ENCODE results near the gene DHX40. TPM values are rescaled to one million over a fixed set of nuclear protein-coding genes. Genes with fewer than 3 reads are reported as not detected.

Gene DHX40
- total RNA-seq, 1 donor = 76.4 TPM

DNA sequence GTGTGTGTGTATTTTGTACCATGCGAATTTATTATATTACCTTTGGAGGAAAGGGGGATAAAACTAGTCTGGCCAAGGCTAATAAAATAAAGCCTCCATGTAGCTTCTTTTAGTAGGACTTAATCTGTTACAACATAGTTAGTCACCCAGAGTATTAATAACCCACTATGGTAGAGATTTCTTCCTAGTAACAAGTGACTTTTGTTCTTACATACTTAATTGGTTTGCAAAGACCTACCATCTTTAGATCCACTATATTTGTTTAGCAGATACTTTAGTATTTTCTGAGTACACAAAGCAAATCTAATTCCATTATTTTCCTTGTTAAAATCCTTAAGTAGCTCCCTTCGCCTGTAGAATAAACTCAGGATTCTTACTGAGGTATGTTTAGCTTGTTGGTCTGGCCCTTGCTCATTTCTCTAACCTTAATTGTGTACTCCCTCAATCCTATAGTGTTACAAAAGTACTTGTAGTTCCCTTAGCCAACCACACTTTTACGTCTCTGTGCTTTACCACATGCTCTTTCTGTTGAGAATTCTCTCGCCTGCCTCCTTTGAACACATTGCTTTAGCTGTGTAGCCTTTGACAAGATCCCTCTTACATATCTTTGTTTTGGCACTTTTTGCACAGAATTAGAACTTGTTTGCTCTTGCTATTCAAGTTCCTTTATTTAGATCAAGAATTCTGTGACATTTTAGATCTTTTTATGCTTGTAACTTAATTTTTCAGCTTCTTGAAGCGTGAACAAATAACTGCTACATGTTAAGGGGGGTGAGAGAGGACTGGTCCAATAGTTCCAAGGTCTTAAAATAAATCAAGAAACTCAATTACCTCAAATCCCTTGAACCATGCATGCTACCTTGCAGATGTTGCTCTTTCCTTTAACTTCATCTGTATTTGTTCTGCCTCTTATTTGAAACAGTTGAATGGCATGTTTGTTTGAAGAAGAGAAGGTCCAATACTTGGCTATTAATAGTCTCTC, 78.0 kb downstream of the DHX40 start:
- H3K79me2 ChIP-seq (ENCODE audit: insufficient read depth, low read length) = peaks cover 100% of the 10 kb centered on the region
- H3K36me3 ChIP-seq (ENCODE audit: insufficient read depth, low read length) = peaks cover 51% of the 10 kb centered on the region
- H3K4me1 ChIP-seq (ENCODE audit: insufficient read depth, low read length) = peaks cover 41% of the 10 kb centered on the region
- peak; percentile 81 for DNase-seq (ENCODE audit: insufficient read length, low spot score, missing footprints)
- H3K27me3 ChIP-seq (ENCODE audit: insufficient read depth, low read length) = no peaks in the 10 kb centered on the region
- H2AFZ ChIP-seq (ENCODE audit: low read length) = no peak overlapping the region
- no peak overlapping the region for H3K4me3 ChIP-seq (ENCODE audit: insufficient read depth, low read length)
- TF ChIP-seq, protein P1, sequence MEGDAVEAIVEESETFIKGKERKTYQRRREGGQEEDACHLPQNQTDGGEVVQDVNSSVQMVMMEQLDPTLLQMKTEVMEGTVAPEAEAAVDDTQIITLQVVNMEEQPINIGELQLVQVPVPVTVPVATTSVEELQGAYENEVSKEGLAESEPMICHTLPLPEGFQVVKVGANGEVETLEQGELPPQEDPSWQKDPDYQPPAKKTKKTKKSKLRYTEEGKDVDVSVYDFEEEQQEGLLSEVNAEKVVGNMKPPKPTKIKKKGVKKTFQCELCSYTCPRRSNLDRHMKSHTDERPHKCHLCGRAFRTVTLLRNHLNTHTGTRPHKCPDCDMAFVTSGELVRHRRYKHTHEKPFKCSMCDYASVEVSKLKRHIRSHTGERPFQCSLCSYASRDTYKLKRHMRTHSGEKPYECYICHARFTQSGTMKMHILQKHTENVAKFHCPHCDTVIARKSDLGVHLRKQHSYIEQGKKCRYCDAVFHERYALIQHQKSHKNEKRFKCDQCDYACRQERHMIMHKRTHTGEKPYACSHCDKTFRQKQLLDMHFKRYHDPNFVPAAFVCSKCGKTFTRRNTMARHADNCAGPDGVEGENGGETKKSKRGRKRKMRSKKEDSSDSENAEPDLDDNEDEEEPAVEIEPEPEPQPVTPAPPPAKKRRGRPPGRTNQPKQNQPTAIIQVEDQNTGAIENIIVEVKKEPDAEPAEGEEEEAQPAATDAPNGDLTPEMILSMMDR (IDR thresholded peaks at IDR 0.05; ENCODE audit: extremely low read depth, low read depth, low read length) = no peak
- H4K20me1 ChIP-seq (ENCODE audit: insufficient read depth, low read length) = peaks cover 90% of the 10 kb centered on the region
- peak overlapping the region; percentile 35 for H3K27ac ChIP-seq (ENCODE audit: low read depth, low read length)
- H3K9me3 ChIP-seq (ENCODE audit: low read depth, low read length) = no peaks in the 10 kb centered on the region
- H3K4me2 ChIP-seq (ENCODE audit: insufficient read depth, low read length) = no peak overlapping the region

GRCh38 chr17:59647288-59647687, 81.9 kb downstream of the DHX40 start:
- TF ChIP-seq, protein P1 (IDR thresholded peaks at IDR 0.05; ENCODE audit: extremely low read depth, low read depth, low read length) = no peak
- no peak for DNase-seq (ENCODE audit: insufficient read length, low spot score, missing footprints)
- Histone ChIP-seq H3K4me1 (ENCODE audit: insufficient read depth, low read length) (peaks cover 44% of the 10 kb centered on the region), H3K27ac (ENCODE audit: low read depth, low read length) (no peak overlapping the region), H3K4me2 (ENCODE audit: insufficient read depth, low read length) (no peak overlapping the region), H3K27me3 (ENCODE audit: insufficient read depth, low read length) (no peaks in the 10 kb centered on the region), H3K4me3 (ENCODE audit: insufficient read depth, low read length) (no peak overlapping the region), H3K36me3 (ENCODE audit: insufficient read depth, low read length) (peaks cover 77% of the 10 kb centered on the region), H3K9me3 (ENCODE audit: low read depth, low read length) (no peaks in the 10 kb centered on the region), H4K20me1 (ENCODE audit: insufficient read depth, low read length) (peaks cover 84% of the 10 kb centered on the region), H2AFZ (ENCODE audit: low read length) (no peak overlapping the region), H3K79me2 (ENCODE audit: insufficient read depth, low read length) (peaks cover 90% of the 10 kb centered on the region)

DNA sequence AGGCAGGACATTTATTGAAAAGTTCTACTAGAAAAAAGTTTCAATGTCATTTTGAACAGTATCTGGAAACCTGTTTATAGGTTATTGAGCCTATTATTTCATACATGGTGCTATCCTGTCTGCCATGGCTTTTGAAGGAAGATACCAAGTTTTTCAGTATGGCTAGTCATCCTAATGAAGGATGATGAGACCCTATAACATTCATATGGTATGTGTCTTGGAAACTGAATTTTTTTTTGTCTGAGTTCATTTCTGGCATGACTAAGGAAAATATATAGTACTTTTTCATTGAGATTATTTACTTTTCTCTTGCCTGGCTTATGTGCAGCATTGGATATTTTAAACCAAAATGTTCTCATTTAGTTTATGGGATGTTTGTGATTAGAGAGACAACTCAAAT, 84.5 kb downstream of the DHX40 start:
- TF ChIP-seq, protein P1 (IDR thresholded peaks at IDR 0.05; ENCODE audit: extremely low read depth, low read depth, low read length) = no peak
- H3K36me3 ChIP-seq (ENCODE audit: insufficient read depth, low read length) = peaks cover 89% of the 10 kb centered on the region
- peaks cover 72% of the 10 kb centered on the region for H4K20me1 ChIP-seq (ENCODE audit: insufficient read depth, low read length)

DNA sequence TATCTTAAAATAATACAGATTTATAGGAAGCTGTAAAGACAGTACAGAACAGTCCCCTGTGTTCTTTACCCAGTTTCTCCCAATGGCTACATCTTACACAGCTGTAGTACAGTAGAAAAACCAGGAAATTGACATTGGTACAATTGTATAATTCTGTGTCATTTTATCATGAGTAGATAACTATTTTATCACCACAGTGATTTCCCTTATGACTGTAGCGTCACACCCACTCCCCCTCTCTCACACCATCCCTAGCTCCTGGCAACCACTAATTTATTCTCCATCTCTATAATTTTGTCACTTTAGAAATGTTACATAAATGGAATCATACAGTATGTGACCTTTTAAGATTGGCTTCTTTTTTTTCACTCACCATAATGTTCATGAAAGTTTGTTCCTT, 85.2 kb downstream of the DHX40 start:
- peaks cover 90% of the 10 kb centered on the region for H3K36me3 ChIP-seq (ENCODE audit: insufficient read depth, low read length)
- no peak overlapping the region for H3K27ac ChIP-seq (ENCODE audit: low read depth, low read length)
- no peaks in the 10 kb centered on the region for H3K27me3 ChIP-seq (ENCODE audit: insufficient read depth, low read length)
- no peak overlapping the region for H3K4me2 ChIP-seq (ENCODE audit: insufficient read depth, low read length)
- no peak for DNase-seq (ENCODE audit: insufficient read length, low spot score, missing footprints)
- H3K4me3 ChIP-seq (ENCODE audit: insufficient read depth, low read length) = no peak overlapping the region
- peaks cover 73% of the 10 kb centered on the region for H4K20me1 ChIP-seq (ENCODE audit: insufficient read depth, low read length)
- TF ChIP-seq, protein P1 (IDR thresholded peaks at IDR 0.05; ENCODE audit: extremely low read depth, low read depth, low read length) = no peak
- H2AFZ ChIP-seq (ENCODE audit: low read length) = no peak overlapping the region
- peaks cover 86% of the 10 kb centered on the region for H3K79me2 ChIP-seq (ENCODE audit: insufficient read depth, low read length)
- peaks cover 38% of the 10 kb centered on the region for H3K4me1 ChIP-seq (ENCODE audit: insufficient read depth, low read length)
- H3K9me3 ChIP-seq (ENCODE audit: low read depth, low read length) = no peaks in the 10 kb centered on the region

More for the DNA sequence above, 84.5 kb downstream of the DHX40 start:
- H2AFZ ChIP-seq (ENCODE audit: low read length) = no peak overlapping the region
- H3K9me3 ChIP-seq (ENCODE audit: low read depth, low read length) = no peaks in the 10 kb centered on the region
- peaks cover 86% of the 10 kb centered on the region for H3K79me2 ChIP-seq (ENCODE audit: insufficient read depth, low read length)
- no peak overlapping the region for H3K4me3 ChIP-seq (ENCODE audit: insufficient read depth, low read length)
- no peak overlapping the region for H3K4me2 ChIP-seq (ENCODE audit: insufficient read depth, low read length)
- peak; percentile 1 for DNase-seq (ENCODE audit: insufficient read length, low spot score, missing footprints)
- no peak overlapping the region for H3K27ac ChIP-seq (ENCODE audit: low read depth, low read length)
- peaks cover 38% of the 10 kb centered on the region for H3K4me1 ChIP-seq (ENCODE audit: insufficient read depth, low read length)
- no peaks in the 10 kb centered on the region for H3K27me3 ChIP-seq (ENCODE audit: insufficient read depth, low read length)
